ENCODE data around the gene KDM5C. TPM values are rescaled to one million over a fixed set of nuclear protein-coding genes. Genes with fewer than 3 reads are reported as not detected.

Gene KDM5C
- total RNA-seq, 2 donors from 2014 or later = 95.9 to 101 TPM

DNA sequence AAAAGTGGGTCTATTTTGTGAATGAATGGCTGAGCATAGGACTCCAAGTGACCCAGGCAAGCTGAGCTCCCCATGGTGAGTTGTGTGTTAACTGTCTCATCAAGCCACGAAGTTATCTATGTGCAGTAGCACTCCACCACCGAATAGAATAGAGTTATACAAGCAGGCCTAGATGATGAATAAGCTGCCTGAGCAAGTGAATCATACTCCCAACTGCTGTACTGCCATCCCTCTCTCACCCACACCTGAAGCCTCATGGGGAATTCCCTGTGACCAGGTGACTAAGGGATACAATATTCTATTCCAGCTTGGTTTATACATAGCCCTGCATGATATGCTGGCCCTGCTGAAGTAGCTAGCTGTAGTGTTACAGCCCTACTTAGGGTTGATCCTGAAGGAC, 38.7 kb downstream of the KDM5C start:
- Histone ChIP-seq H3K9me3 (ENCODE audit: control insufficient read depth, low read length) (no peaks in the 10 kb centered on the region), H3K4me3 (ENCODE audit: low read length) (no peak overlapping the region), H3K27me3 (ENCODE audit: control insufficient read depth, insufficient read depth, low read length, poor library complexity, severe bottlenecking) (no peaks in the 10 kb centered on the region), H3K36me3 (ENCODE audit: control insufficient read depth, insufficient read depth, low read length) (peaks cover 3% of the 10 kb centered on the region), H3K9ac (ENCODE audit: extremely low read depth, low read length, poor library complexity, severe bottlenecking) (no peak overlapping the region), H3K4me1 (ENCODE audit: control insufficient read depth, insufficient read depth, low read length) (peaks cover 4% of the 10 kb centered on the region), H3K27ac (ENCODE audit: low read depth, low read length) (no peak overlapping the region)
- TF ChIP-seq, protein P1, sequence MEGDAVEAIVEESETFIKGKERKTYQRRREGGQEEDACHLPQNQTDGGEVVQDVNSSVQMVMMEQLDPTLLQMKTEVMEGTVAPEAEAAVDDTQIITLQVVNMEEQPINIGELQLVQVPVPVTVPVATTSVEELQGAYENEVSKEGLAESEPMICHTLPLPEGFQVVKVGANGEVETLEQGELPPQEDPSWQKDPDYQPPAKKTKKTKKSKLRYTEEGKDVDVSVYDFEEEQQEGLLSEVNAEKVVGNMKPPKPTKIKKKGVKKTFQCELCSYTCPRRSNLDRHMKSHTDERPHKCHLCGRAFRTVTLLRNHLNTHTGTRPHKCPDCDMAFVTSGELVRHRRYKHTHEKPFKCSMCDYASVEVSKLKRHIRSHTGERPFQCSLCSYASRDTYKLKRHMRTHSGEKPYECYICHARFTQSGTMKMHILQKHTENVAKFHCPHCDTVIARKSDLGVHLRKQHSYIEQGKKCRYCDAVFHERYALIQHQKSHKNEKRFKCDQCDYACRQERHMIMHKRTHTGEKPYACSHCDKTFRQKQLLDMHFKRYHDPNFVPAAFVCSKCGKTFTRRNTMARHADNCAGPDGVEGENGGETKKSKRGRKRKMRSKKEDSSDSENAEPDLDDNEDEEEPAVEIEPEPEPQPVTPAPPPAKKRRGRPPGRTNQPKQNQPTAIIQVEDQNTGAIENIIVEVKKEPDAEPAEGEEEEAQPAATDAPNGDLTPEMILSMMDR (conservative IDR thresholded peaks at IDR 0.05) = no peak
- Mint-ChIP-seq H3K27ac (no peak overlapping the region), H3K9me3 (peaks cover 50% of the 10 kb centered on the region), H3K4me1 (peaks cover 8% of the 10 kb centered on the region), H3K4me3 (no peak overlapping the region), H3K27me3 (ENCODE audit: insufficient read depth) (no peaks in the 10 kb centered on the region), H3K36me3 (ENCODE audit: low read depth) (peaks cover 1% of the 10 kb centered on the region)
- WGBS, 2 experiments (ENCODE audit: insufficient coverage in 1 of 2, insufficient read length in 1 of 2) = 92% methylated on average over 2 of the region's 2 CpGs; no CpG with 5 or more reads in 1 of the 2 experiments
- DNase-seq = no peak

DNA sequence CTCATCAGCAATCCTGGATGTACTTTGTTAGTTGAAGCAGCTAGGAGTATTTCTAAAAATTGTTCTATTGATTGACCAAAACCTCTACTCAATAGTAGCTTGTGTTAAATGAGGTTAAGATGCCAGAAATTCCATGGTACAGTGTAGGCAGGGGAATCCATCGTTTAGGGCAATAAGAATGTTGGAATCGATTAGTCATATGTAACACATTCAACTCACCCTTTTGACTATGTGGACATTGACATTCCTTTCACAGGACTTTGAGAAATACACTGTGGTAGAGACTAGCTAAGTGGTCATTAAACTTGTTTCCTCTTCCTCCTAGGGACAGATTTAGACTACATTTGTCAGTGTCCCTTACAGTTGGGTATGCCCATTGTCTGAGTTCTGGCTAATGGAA, 40.2 kb downstream of the KDM5C start:
- Mint-ChIP-seq H3K27me3 (ENCODE audit: insufficient read depth) (no peaks in the 10 kb centered on the region), H3K4me3 (no peak overlapping the region), H3K9me3 (peaks cover 50% of the 10 kb centered on the region), H3K4me1 (peaks cover 8% of the 10 kb centered on the region), H3K27ac (no peak overlapping the region), H3K36me3 (ENCODE audit: low read depth) (peaks cover 2% of the 10 kb centered on the region)
- no peak overlapping the region for H3K4me3 ChIP-seq (ENCODE audit: low read length)
- no peaks in the 10 kb centered on the region for H3K9me3 ChIP-seq (ENCODE audit: control insufficient read depth, low read length)
- H3K9ac ChIP-seq (ENCODE audit: extremely low read depth, low read length, poor library complexity, severe bottlenecking) = no peak overlapping the region
- peaks cover 4% of the 10 kb centered on the region for H3K4me1 ChIP-seq (ENCODE audit: control insufficient read depth, insufficient read depth, low read length)
- TF ChIP-seq, protein P1 (conservative IDR thresholded peaks at IDR 0.05) = no peak
- DNase-seq = no peak
- no peaks in the 10 kb centered on the region for H3K27me3 ChIP-seq (ENCODE audit: control insufficient read depth, insufficient read depth, low read length, poor library complexity, severe bottlenecking)
- no peaks in the 10 kb centered on the region for H3K36me3 ChIP-seq (ENCODE audit: control insufficient read depth, insufficient read depth, low read length)
- 67% methylated on average over 1 of the region's 2 CpGs; no CpG with 5 or more reads in 1 of the 2 experiments for WGBS, 2 experiments (ENCODE audit: insufficient coverage in 1 of 2, insufficient read length in 1 of 2)
- H3K27ac ChIP-seq (ENCODE audit: low read depth, low read length) = no peak overlapping the region

DNA sequence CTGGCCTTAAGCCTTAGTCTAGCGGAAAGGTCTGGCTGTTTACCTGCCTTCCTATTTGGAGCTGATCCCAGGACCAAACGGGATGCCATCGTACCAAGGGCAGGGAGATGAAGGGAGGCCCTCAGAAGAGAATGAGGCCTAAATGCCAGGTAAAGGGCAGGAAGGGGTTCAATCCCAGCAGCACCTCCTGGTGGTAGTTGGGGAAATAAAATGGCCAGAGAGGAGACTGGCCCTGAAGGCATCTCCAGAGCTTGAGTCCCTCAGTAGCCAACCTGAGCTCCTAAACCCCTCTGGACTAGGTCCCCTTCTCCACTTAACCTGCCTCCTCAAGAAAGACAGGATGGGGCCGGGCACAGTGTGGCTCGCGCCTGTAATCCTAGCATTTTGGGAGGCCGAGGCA, 53.7 kb downstream of the KDM5C start:
- H3K4me3 Mint-ChIP-seq = no peak overlapping the region
- H3K36me3 ChIP-seq (ENCODE audit: control insufficient read depth, insufficient read depth, low read length) = no peaks in the 10 kb centered on the region
- 93% methylated on average over 7 of the region's 7 CpGs; no CpG with 5 or more reads in 1 of the 2 experiments for WGBS, 2 experiments (ENCODE audit: insufficient coverage in 1 of 2, insufficient read length in 1 of 2)
- H3K27me3 ChIP-seq (ENCODE audit: control insufficient read depth, insufficient read depth, low read length, poor library complexity, severe bottlenecking) = no peaks in the 10 kb centered on the region
- no peak for DNase-seq
- H3K27me3 Mint-ChIP-seq (ENCODE audit: insufficient read depth) = no peaks in the 10 kb centered on the region
- H3K9ac ChIP-seq (ENCODE audit: extremely low read depth, low read length, poor library complexity, severe bottlenecking) = no peak overlapping the region
- no peak overlapping the region for H3K27ac Mint-ChIP-seq
- peaks cover 3% of the 10 kb centered on the region for H3K4me1 Mint-ChIP-seq
- H3K9me3 ChIP-seq (ENCODE audit: control insufficient read depth, low read length) = peaks cover under 1% of the 10 kb centered on the region
- peaks cover 45% of the 10 kb centered on the region for H3K9me3 Mint-ChIP-seq
- peaks cover 3% of the 10 kb centered on the region for H3K36me3 Mint-ChIP-seq (ENCODE audit: low read depth)
- no peak overlapping the region for H3K4me3 ChIP-seq (ENCODE audit: low read length)
- H3K4me1 ChIP-seq (ENCODE audit: control insufficient read depth, insufficient read depth, low read length) = no peaks in the 10 kb centered on the region
- TF ChIP-seq, protein P1 (conservative IDR thresholded peaks at IDR 0.05) = peak; percentile 55
- H3K27ac ChIP-seq (ENCODE audit: low read depth, low read length) = no peak overlapping the region
